Dendritic cell treated with granulocyte-macrophage colony-stimulating factor and Interleukin-4, amounts not matched to agents 40 ng/mL and 50 ng/mL, for 4 days (primary cell): Measurements from ENCODE around the gene SH3BP4.

Experiments used
- H3K27ac Mint-ChIP-seq: one replicate; pipeline ENCODE4 v1.8.0; 2022; ENCODE audit warnings: mild to moderate bottlenecking, mixed read lengths
- H3K27me3 Mint-ChIP-seq: one replicate; pipeline ENCODE4 v1.8.0; 2022; ENCODE audit warnings: mild to moderate bottlenecking, mixed read lengths
- H3K36me3 Mint-ChIP-seq: one replicate; pipeline ENCODE4 v1.8.0; 2022; ENCODE audit warnings: low read depth, mixed read lengths
- H3K4me1 Mint-ChIP-seq: one replicate; pipeline ENCODE4 v1.8.0; 2022; ENCODE audit warnings: low read depth, mixed read lengths
- H3K4me3 Mint-ChIP-seq: one replicate; pipeline ENCODE4 v1.8.0; 2022; ENCODE audit warnings: mild to moderate bottlenecking, moderate library complexity, mixed read lengths
- H3K9me3 Mint-ChIP-seq: one replicate; pipeline ENCODE4 v1.8.0; 2022; ENCODE audit warnings: mixed read lengths
- intact Hi-C: fragments of 100-400 bp; cut with micrococcal nuclease; formaldehyde crosslinking; loops from one replicate; pipeline ENCODE4 v1.15.0; 2022

The SH3BP4 gene

GRCh38 chr2:234930397-234930796 lies 21.4 kb upstream of the SH3BP4 start:
- Mint-ChIP-seq H3K9me3 (no peaks in the 10 kb centered on the region), H3K27me3 (peaks cover 1% of the 10 kb centered on the region), H3K4me1 (no peaks in the 10 kb centered on the region), H3K27ac (no peak overlapping the region), H3K4me3 (no peak overlapping the region), H3K36me3 (no peaks in the 10 kb centered on the region)
- intact Hi-C loops = no loop called here

GRCh38 chr2:234931371-234931770 lies 20.4 kb upstream of the SH3BP4 start:
- intact Hi-C loops = no loop called here
- Mint-ChIP-seq H3K27me3 (peaks cover 4% of the 10 kb centered on the region), H3K9me3 (no peaks in the 10 kb centered on the region), H3K27ac (no peak overlapping the region), H3K36me3 (no peaks in the 10 kb centered on the region), H3K4me1 (no peaks in the 10 kb centered on the region), H3K4me3 (no peak overlapping the region)

GRCh38 chr2:234932591-234933168 lies 19.1 kb upstream of the SH3BP4 start:
- intact Hi-C loops = no loop called here
- Mint-ChIP-seq H3K36me3 (no peaks in the 10 kb centered on the region), H3K4me1 (peaks cover 5% of the 10 kb centered on the region), H3K9me3 (no peaks in the 10 kb centered on the region), H3K27me3 (peaks cover 12% of the 10 kb centered on the region), H3K27ac (no peak overlapping the region), H3K4me3 (no peak overlapping the region)

- Mint-ChIP-seq H3K9me3 (no peaks in the 10 kb centered on the region), H3K27me3 (peaks cover 16% of the 10 kb centered on the region), H3K27ac (no peak overlapping the region), H3K36me3 (no peaks in the 10 kb centered on the region), H3K4me3 (no peak overlapping the region), H3K4me1 (peaks cover 5% of the 10 kb centered on the region)
- intact Hi-C loops = no loop called here
Measured at GRCh38 chr2:234935311-234935710, 16.5 kb upstream of the SH3BP4 start.

GRCh38 chr2:234939576-234939975 lies 12.2 kb upstream of the SH3BP4 start:
- Mint-ChIP-seq H3K9me3 (peaks cover 9% of the 10 kb centered on the region), H3K4me1 (peaks cover 5% of the 10 kb centered on the region), H3K27me3 (peaks cover 44% of the 10 kb centered on the region), H3K27ac (no peak overlapping the region), H3K4me3 (no peak overlapping the region), H3K36me3 (no peaks in the 10 kb centered on the region)
- intact Hi-C loops = no loop called here

- H3K9me3 Mint-ChIP-seq = peaks cover 9% of the 10 kb centered on the region
- H3K36me3 Mint-ChIP-seq = no peaks in the 10 kb centered on the region
- peaks cover 5% of the 10 kb centered on the region for H3K4me1 Mint-ChIP-seq
- intact Hi-C loops = no loop called here
- no peak overlapping the region for H3K4me3 Mint-ChIP-seq
- H3K27me3 Mint-ChIP-seq = peaks cover 44% of the 10 kb centered on the region
- no peak overlapping the region for H3K27ac Mint-ChIP-seq
Measured at GRCh38 chr2:234939996-234940395, 11.8 kb upstream of the SH3BP4 start.

GRCh38 chr2:234940527-234940926 lies 11.3 kb upstream of the SH3BP4 start:
- no peaks in the 10 kb centered on the region for H3K36me3 Mint-ChIP-seq
- peaks cover 9% of the 10 kb centered on the region for H3K9me3 Mint-ChIP-seq
- H3K27me3 Mint-ChIP-seq = peaks cover 44% of the 10 kb centered on the region
- no peak overlapping the region for H3K4me3 Mint-ChIP-seq
- peaks cover 5% of the 10 kb centered on the region for H3K4me1 Mint-ChIP-seq
- intact Hi-C loops = no loop called here
- H3K27ac Mint-ChIP-seq = no peak overlapping the region

- intact Hi-C loops = no loop called here
- peaks cover 63% of the 10 kb centered on the region for H3K27me3 Mint-ChIP-seq
- peaks cover 1% of the 10 kb centered on the region for H3K4me1 Mint-ChIP-seq
- peaks cover 9% of the 10 kb centered on the region for H3K9me3 Mint-ChIP-seq
- H3K27ac Mint-ChIP-seq = no peak overlapping the region
- H3K4me3 Mint-ChIP-seq = no peak overlapping the region
- no peaks in the 10 kb centered on the region for H3K36me3 Mint-ChIP-seq
Measured at GRCh38 chr2:234945339-234945873, 6.4 kb upstream of the SH3BP4 start.

- intact Hi-C loops = no loop called here
- Mint-ChIP-seq H3K27me3 (peaks cover 60% of the 10 kb centered on the region), H3K4me3 (no peak overlapping the region), H3K9me3 (peaks cover 9% of the 10 kb centered on the region), H3K27ac (no peak overlapping the region), H3K36me3 (no peaks in the 10 kb centered on the region), H3K4me1 (peaks cover 13% of the 10 kb centered on the region)
Measured at GRCh38 chr2:234947556-234947955, 4.3 kb upstream of the SH3BP4 start.

- intact Hi-C loops = loop anchor here (5.0 kb wide), 1 partner anchor 97 kb away; no protein-coding TSS in a partner anchor
- no peaks in the 10 kb centered on the region for H3K36me3 Mint-ChIP-seq
- no peak overlapping the region for H3K27ac Mint-ChIP-seq
- peaks cover 30% of the 10 kb centered on the region for H3K4me1 Mint-ChIP-seq
- H3K27me3 Mint-ChIP-seq = peaks cover 71% of the 10 kb centered on the region
- H3K4me3 Mint-ChIP-seq = no peak overlapping the region
- H3K9me3 Mint-ChIP-seq = no peaks in the 10 kb centered on the region
Measured at GRCh38 chr2:234949762-234950434, 1.9 kb upstream of the SH3BP4 start.

- Mint-ChIP-seq H3K36me3 (no peaks in the 10 kb centered on the region), H3K4me1 (peaks cover 30% of the 10 kb centered on the region), H3K4me3 (no peak overlapping the region), H3K9me3 (no peaks in the 10 kb centered on the region), H3K27me3 (peaks cover 74% of the 10 kb centered on the region), H3K27ac (no peak overlapping the region)
- intact Hi-C loops = loop anchor here (5.0 kb wide), 1 partner anchor 97 kb away; no protein-coding TSS in a partner anchor
Measured at GRCh38 chr2:234950435-234950729, 1.4 kb upstream of the SH3BP4 start.

GRCh38 chr2:234950730-234951663 lies 820 bp upstream of the SH3BP4 start:
- H3K27me3 Mint-ChIP-seq = peaks cover 75% of the 10 kb centered on the region
- peak overlapping the region; percentile 74 for H3K4me3 Mint-ChIP-seq
- no peaks in the 10 kb centered on the region for H3K9me3 Mint-ChIP-seq
- H3K27ac Mint-ChIP-seq = no peak overlapping the region
- peaks cover 30% of the 10 kb centered on the region for H3K4me1 Mint-ChIP-seq
- H3K36me3 Mint-ChIP-seq = no peaks in the 10 kb centered on the region
- intact Hi-C loops = loop anchor here (5.0 kb wide), 1 partner anchor 96 kb away; no protein-coding TSS in a partner anchor

- intact Hi-C loops = loop anchor here (5.0 kb wide), 1 partner anchor 95 kb away; no protein-coding TSS in a partner anchor
- Mint-ChIP-seq H3K27me3 (peaks cover 74% of the 10 kb centered on the region), H3K27ac (peak overlapping the region; percentile 48), H3K4me3 (peak overlapping the region; percentile 76), H3K36me3 (no peaks in the 10 kb centered on the region), H3K9me3 (no peaks in the 10 kb centered on the region), H3K4me1 (peaks cover 34% of the 10 kb centered on the region)
Measured at GRCh38 chr2:234952270-234953115, 676 bp downstream of the SH3BP4 start.
